Esophagus muscularis mucosa (tissue), 4 donors: ENCODE results near the gene TRAF2.
"Not testable (repeated sequence)": the region's sequence is repeated elsewhere in the genome, so short reads cannot be mapped to it uniquely, and the experiment has no call there.

Source experiments
- EP300 ChIP-seq: sonication (generic); formaldehyde crosslinking; IDR thresholded peaks from one replicate; pipeline ENCODE4 v1.6.1; 2017; ENCODE audit warnings: antibody characterized with exemption
- POLR2A ChIP-seq: fragments of 450-650 bp; IDR thresholded peaks from one replicate; pipeline ENCODE4 v1.6.1; 2017; ENCODE audit warnings: antibody characterized with exemption, moderate library complexity, mild to moderate bottlenecking, low read depth
- POLR2AphosphoS5 ChIP-seq, 2 donors: sonication (generic); formaldehyde crosslinking; IDR thresholded peaks; one replicate each; pipeline ENCODE4 v1.6.1; 2017; ENCODE audit warnings: antibody characterized with exemption in 2 of 2
- TF ChIP-seq, protein P1 (sequence below), 3 experiments: fragments of 200-600 bp in 2 of 3; fragments of 450-650 bp in 1 of 3; sonication (generic) in 2 of 3; IDR thresholded peaks; one replicate each; pipeline ENCODE4 v1.5.1; 2017 to 2019; ENCODE audit warnings: antibody characterized with exemption in 3 of 3, mild to moderate bottlenecking in 2 of 3, moderate library complexity in 1 of 3

DNA sequence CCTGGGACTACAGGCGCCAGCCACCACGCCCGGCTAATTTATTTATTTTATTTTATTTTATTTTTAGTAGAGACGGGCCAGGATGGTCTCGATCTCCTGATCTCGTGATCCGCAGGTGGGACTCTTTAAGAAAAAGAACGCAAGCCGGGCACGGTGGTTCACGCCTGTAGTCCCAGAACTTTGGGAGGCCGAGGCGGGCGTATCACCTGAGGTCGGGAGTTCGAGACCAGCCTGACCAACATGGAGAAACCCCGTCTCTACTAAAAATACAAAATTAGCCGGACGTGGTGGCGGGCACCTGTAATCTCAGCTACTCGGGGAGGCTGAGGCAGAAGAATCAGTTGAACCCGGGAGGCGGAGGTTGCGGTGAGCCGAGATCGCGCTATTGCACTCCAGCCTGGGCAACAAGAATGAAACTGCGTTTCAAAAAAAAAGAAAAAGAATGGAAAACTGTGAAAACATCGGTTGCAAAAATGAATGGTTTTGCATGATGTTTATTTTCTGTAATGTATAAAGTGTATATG, 19.4 kb upstream of the TRAF2 start:
- not testable (repeated sequence) for TF ChIP-seq POLR2A; POLR2AphosphoS5 (IDR thresholded peaks at IDR 0.05); EP300
- TF ChIP-seq, protein P1, sequence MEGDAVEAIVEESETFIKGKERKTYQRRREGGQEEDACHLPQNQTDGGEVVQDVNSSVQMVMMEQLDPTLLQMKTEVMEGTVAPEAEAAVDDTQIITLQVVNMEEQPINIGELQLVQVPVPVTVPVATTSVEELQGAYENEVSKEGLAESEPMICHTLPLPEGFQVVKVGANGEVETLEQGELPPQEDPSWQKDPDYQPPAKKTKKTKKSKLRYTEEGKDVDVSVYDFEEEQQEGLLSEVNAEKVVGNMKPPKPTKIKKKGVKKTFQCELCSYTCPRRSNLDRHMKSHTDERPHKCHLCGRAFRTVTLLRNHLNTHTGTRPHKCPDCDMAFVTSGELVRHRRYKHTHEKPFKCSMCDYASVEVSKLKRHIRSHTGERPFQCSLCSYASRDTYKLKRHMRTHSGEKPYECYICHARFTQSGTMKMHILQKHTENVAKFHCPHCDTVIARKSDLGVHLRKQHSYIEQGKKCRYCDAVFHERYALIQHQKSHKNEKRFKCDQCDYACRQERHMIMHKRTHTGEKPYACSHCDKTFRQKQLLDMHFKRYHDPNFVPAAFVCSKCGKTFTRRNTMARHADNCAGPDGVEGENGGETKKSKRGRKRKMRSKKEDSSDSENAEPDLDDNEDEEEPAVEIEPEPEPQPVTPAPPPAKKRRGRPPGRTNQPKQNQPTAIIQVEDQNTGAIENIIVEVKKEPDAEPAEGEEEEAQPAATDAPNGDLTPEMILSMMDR (IDR thresholded peaks at IDR 0.05), result not testable (repeated sequence)
